GM06990 (cell line): ENCODE data around the gene TWNK.

ENCODE experiments used
- DNase-seq: peaks from one replicate; pipeline ENCODE4 v3.0.0-alpha.2; 2011; ENCODE audit not compliant: insufficient read length; ENCODE audit errors: extremely low read depth
- H3K27me3 ChIP-seq: replicated peaks from 2 replicates; pipeline ENCODE4 v1.6.0; 2011; ENCODE audit warnings: low read length; ENCODE audit not compliant: control insufficient read depth, insufficient read depth
- H3K36me3 ChIP-seq: 2 replicates; pipeline ENCODE4 v1.5.1; 2011; ENCODE audit warnings: low read length; ENCODE audit not compliant: control insufficient read depth, insufficient read depth
- H3K4me3 ChIP-seq: replicated peaks from 2 replicates; pipeline ENCODE4 v1.5.1; 2011; ENCODE audit warnings: low read depth, mild to moderate bottlenecking, control low read depth, low read length
- TF ChIP-seq, protein P1 (sequence below): IDR thresholded peaks from 2 replicates; pipeline ENCODE4 v1.5.1; 2011; ENCODE audit warnings: low read length, control low read depth, mild to moderate bottlenecking, inconsistent platforms; ENCODE audit not compliant: insufficient read depth, poor library complexity, severe bottlenecking

TWNK gene

DNA sequence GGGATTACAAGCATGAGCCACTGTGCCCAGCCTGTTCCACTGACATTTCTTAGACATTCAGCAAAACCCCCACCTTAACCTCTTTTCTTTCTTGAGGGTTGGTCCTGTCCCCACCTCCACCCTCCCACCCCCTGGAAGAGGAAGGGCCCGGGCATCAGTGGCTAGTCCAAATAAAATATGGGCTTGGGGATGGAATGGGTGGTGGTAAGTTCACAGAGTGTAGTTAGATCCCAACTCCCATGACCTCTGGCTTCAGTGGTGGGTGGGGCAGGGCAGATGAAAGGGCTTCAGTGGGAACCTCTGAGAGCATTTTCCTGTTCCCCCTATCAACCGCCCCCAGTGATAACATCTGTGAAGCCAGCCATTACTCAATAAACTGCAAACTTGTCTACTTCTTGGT lies 53.5 kb downstream of the TWNK start:
- H3K27me3 ChIP-seq, result no peaks in the 10 kb centered on the region

GRCh38 chr10:101041252-101041761 lies 54.0 kb downstream of the TWNK start:
- Histone ChIP-seq H3K4me3 (no peak overlapping the region), H3K27me3 (no peaks in the 10 kb centered on the region), H3K36me3 (no peaks in the 10 kb centered on the region)
- TF ChIP-seq, protein P1, sequence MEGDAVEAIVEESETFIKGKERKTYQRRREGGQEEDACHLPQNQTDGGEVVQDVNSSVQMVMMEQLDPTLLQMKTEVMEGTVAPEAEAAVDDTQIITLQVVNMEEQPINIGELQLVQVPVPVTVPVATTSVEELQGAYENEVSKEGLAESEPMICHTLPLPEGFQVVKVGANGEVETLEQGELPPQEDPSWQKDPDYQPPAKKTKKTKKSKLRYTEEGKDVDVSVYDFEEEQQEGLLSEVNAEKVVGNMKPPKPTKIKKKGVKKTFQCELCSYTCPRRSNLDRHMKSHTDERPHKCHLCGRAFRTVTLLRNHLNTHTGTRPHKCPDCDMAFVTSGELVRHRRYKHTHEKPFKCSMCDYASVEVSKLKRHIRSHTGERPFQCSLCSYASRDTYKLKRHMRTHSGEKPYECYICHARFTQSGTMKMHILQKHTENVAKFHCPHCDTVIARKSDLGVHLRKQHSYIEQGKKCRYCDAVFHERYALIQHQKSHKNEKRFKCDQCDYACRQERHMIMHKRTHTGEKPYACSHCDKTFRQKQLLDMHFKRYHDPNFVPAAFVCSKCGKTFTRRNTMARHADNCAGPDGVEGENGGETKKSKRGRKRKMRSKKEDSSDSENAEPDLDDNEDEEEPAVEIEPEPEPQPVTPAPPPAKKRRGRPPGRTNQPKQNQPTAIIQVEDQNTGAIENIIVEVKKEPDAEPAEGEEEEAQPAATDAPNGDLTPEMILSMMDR, result peak; percentile 84
- DNase-seq, result no peak

More for the DNA sequence above, 53.5 kb downstream of the TWNK start:
- H3K36me3 ChIP-seq, result no peaks in the 10 kb centered on the region
- TF ChIP-seq, protein P1, result no peak
- DNase-seq, result no peak
- no peak overlapping the region for H3K4me3 ChIP-seq

- Histone ChIP-seq H3K27me3 (no peaks in the 10 kb centered on the region), H3K4me3 (no peak overlapping the region), H3K36me3 (no peaks in the 10 kb centered on the region)
- DNase-seq, result no peak
- TF ChIP-seq, protein P1, result no peak
These were observed 54.8 kb downstream of the TWNK start for GRCh38 chr10:101042118-101042517.

DNA sequence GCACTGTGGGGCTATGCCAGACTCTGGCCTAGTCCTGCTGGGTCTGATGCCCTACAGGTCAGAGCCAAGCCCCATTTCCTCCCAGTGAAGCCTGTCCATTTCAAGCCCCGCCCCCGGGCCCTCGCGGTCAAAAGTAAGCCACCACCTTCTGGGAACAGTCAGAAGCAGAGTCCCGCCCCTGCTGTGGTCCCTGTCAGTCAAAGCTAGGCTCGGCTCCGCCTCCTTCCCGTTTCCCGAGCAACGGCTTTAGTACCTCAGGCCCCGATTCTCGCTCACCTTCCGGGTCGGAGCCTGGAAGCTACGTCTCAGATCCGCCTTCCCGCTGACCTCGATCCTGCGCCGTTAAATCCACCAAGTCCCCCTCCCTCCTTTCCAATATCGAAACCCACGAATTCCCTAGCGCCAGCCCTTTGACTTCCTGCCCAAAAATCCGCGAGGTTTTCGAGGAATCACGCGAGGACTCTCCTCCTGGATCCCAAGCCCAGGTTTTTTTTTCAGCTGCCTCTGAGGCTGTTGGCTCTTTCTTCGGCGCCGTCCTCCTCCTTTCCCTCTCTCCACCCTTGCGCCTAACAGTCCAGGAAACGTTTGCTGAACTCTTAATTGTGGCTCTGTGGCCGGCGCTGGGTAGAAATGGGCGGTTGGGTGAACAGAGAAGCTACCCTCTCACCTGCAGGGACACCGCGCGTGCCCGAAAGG lies 55.5 kb downstream of the TWNK start:
- Histone ChIP-seq H3K4me3 (peak overlapping the region; percentile 65), H3K27me3 (no peaks in the 10 kb centered on the region), H3K36me3 (no peaks in the 10 kb centered on the region)
- TF ChIP-seq, protein P1, result no peak
- DNase-seq, result peak; percentile 89

DNA sequence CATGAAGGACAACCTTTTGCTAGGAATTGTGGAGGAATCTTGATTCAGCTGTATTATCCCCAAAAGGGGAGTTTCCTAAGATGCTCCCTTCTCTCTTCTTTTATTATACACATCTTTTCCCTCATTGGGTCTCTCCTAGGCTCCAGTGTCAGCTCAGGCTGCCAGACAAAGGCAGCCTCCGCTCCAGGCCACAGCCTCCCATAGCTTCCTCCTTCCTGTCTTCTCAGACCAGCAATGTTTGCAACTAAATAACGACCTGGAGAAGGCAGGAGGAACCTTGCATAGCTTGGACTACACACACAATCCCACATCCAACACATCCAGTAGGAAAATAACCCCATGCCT lies 56.0 kb downstream of the TWNK start:
- TF ChIP-seq, protein P1, result no peak
- Histone ChIP-seq H3K36me3 (no peaks in the 10 kb centered on the region), H3K27me3 (no peaks in the 10 kb centered on the region), H3K4me3 (peak overlapping the region; percentile 65)
- DNase-seq, result no peak
